Ishikawa (cell line): ENCODE results near the gene WNT10A.
A peak's percentile ranks its signal among the peaks of the same experiment; 100 is the strongest.

Experiments
- CEBPB ChIP-seq: IDR thresholded peaks from 2 replicates; pipeline ENCODE4 v1.6.1; 2012
- CREB1 ChIP-seq: IDR thresholded peaks from 2 replicates; pipeline ENCODE4 v1.6.1; 2012; ENCODE audit warnings: low read depth
- EGR1 ChIP-seq: IDR thresholded peaks from 2 replicates; pipeline ENCODE4 v1.6.1; 2012
- EP300 ChIP-seq: IDR thresholded peaks from 2 replicates; pipeline ENCODE4 v1.6.1; 2012; ENCODE audit warnings: borderline replicate concordance
- FOXM1 ChIP-seq: IDR thresholded peaks from 2 replicates; pipeline ENCODE4 v1.6.1; 2012; ENCODE audit warnings: low read depth, borderline replicate concordance
- MAX ChIP-seq: IDR thresholded peaks from 2 replicates; pipeline ENCODE4 v1.6.1; 2012
- NFIC ChIP-seq: IDR thresholded peaks from 2 replicates; pipeline ENCODE4 v1.6.1; 2012
- RAD21 ChIP-seq: IDR thresholded peaks from 2 replicates; pipeline ENCODE4 v1.6.1; 2012; ENCODE audit warnings: low read depth
- REST ChIP-seq: IDR thresholded peaks from 2 replicates; pipeline ENCODE4 v1.6.1; 2012; ENCODE audit warnings: low read depth, mild to moderate bottlenecking
- TAF1 ChIP-seq: IDR thresholded peaks from 2 replicates; pipeline ENCODE4 v1.6.1; 2012; ENCODE audit warnings: low read depth, mild to moderate bottlenecking
- TCF12 ChIP-seq: IDR thresholded peaks from 2 replicates; pipeline ENCODE4 v1.6.1; 2012; ENCODE audit warnings: low read depth
- TEAD4 ChIP-seq: IDR thresholded peaks from 2 replicates; pipeline ENCODE4 v1.6.1; 2012
- USF1 ChIP-seq: IDR thresholded peaks from 2 replicates; pipeline ENCODE4 v1.6.1; 2012
- YY1 ChIP-seq: IDR thresholded peaks from 2 replicates; pipeline ENCODE4 v1.6.1; 2012; ENCODE audit warnings: low read depth
- ZBTB7A ChIP-seq: IDR thresholded peaks from 2 replicates; pipeline ENCODE4 v1.6.1; 2012; ENCODE audit warnings: low read depth

WNT10A gene

GRCh38 chr2:218896501-218897393 lies 16.1 kb downstream of the WNT10A start:
- peak; percentile 17; the same call in 1 of the 2 replicates for TF ChIP-seq TEAD4
- TF ChIP-seq ZBTB7A: peak; percentile 59
- no peak for TF ChIP-seq CREB1
- no peak for TF ChIP-seq REST
- peak; percentile 68 for TF ChIP-seq EGR1

- TF ChIP-seq TEAD4: no peak
- no peak for TF ChIP-seq NFIC
- no peak for TF ChIP-seq USF1
Measured at GRCh38 chr2:218897394-218898108, 16.9 kb downstream of the WNT10A start.

- TF ChIP-seq REST (no peak), NFIC (no peak), TEAD4 (no peak), MAX (peak; percentile 91), ZBTB7A (no peak; the same call in 1 of the 2 replicates), RAD21 (peak; percentile 95)
Measured at GRCh38 chr2:218898109-218898878, 17.6 kb downstream of the WNT10A start.

- TF ChIP-seq USF1 (no peak), TCF12 (no peak), YY1 (no peak), NFIC (no peak), ZBTB7A (no peak), CEBPB (no peak), TAF1 (no peak), RAD21 (no peak), CREB1 (no peak), REST (no peak), TEAD4 (no peak), EP300 (no peak), EGR1 (no peak), FOXM1 (no peak), MAX (no peak)
Measured at GRCh38 chr2:218899147-218899546, 18.5 kb downstream of the WNT10A start.
